Stomach (tissue), 4 donors: ENCODE data around the gene NOMO2.
"Not testable (repeated sequence)": the region's sequence is repeated elsewhere in the genome, so short reads cannot be mapped to it uniquely, and the experiment has no call there.

Source experiments
- EP300 ChIP-seq: sonication (generic); formaldehyde crosslinking; IDR thresholded peaks from one replicate; pipeline ENCODE4 v1.6.1; 2017; ENCODE audit warnings: antibody characterized with exemption
- POLR2A ChIP-seq, 4 donors: fragments of 450-650 bp; IDR thresholded peaks; one replicate each; pipeline ENCODE4 v1.6.1; 2016; ENCODE audit warnings: antibody characterized with exemption in 4 of 4, control low read depth in 2 of 4, mild to moderate bottlenecking in 1 of 4, moderate library complexity in 1 of 4
- POLR2AphosphoS5 ChIP-seq, 3 donors: sonication (generic); formaldehyde crosslinking; IDR thresholded peaks; one replicate each; pipeline ENCODE4 v1.6.1; 2016; ENCODE audit warnings: antibody characterized with exemption in 3 of 3
- TF ChIP-seq, protein P1 (sequence below), 7 experiments: fragments of 450-650 bp in 4 of 7; fragments of 200-600 bp in 3 of 7; sonication (generic) in 3 of 7; IDR thresholded peaks; one replicate each; pipeline ENCODE4 v1.5.1; 2016 to 2019; ENCODE audit warnings: antibody characterized with exemption in 7 of 7, control low read depth in 2 of 7, mild to moderate bottlenecking in 1 of 7

- TF ChIP-seq, protein P1, sequence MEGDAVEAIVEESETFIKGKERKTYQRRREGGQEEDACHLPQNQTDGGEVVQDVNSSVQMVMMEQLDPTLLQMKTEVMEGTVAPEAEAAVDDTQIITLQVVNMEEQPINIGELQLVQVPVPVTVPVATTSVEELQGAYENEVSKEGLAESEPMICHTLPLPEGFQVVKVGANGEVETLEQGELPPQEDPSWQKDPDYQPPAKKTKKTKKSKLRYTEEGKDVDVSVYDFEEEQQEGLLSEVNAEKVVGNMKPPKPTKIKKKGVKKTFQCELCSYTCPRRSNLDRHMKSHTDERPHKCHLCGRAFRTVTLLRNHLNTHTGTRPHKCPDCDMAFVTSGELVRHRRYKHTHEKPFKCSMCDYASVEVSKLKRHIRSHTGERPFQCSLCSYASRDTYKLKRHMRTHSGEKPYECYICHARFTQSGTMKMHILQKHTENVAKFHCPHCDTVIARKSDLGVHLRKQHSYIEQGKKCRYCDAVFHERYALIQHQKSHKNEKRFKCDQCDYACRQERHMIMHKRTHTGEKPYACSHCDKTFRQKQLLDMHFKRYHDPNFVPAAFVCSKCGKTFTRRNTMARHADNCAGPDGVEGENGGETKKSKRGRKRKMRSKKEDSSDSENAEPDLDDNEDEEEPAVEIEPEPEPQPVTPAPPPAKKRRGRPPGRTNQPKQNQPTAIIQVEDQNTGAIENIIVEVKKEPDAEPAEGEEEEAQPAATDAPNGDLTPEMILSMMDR (IDR thresholded peaks at IDR 0.05) = not testable (repeated sequence)
- not testable (repeated sequence) for TF ChIP-seq POLR2AphosphoS5 (IDR thresholded peaks at IDR 0.05); EP300; POLR2A (IDR thresholded peaks at IDR 0.05)
These were observed 8.8 kb upstream of the NOMO2 start for GRCh38 chr16:18570529-18571306.
